SK-N-MC (cell line): Measurements from ENCODE around the gene ZCCHC10.

ENCODE experiments used
- DNase-seq: peaks from one replicate; pipeline ENCODE4 v3.0.0-alpha.2; 2011; ENCODE audit warnings: low read depth, low spot score
- H3K27ac ChIP-seq: fragments of 200-600 bp; sonication (generic); 2 replicates; pipeline ENCODE4 v1.5.1; 2016; ENCODE audit warnings: mixed run types
- H3K36me3 ChIP-seq: fragments of 200-600 bp; sonication (generic); 2 replicates; pipeline ENCODE4 v1.6.1; 2017; ENCODE audit warnings: antibody characterized with exemption, low read length, mixed read lengths; ENCODE audit not compliant: insufficient read depth
- H3K4me3 ChIP-seq: fragments of 200-600 bp; sonication (generic); 2 replicates; pipeline ENCODE4 v1.5.1; 2016
- H3K9ac ChIP-seq: fragments of 200-600 bp; sonication (generic); 2 replicates; pipeline ENCODE4 v1.8.0; 2017; ENCODE audit warnings: mixed run types, mixed read lengths; ENCODE audit not compliant: insufficient read length
- H3K9me3 ChIP-seq: fragments of 200-600 bp; sonication (generic); 2 replicates; pipeline ENCODE4 v1.6.1; 2017; ENCODE audit warnings: low read depth, mild to moderate bottlenecking, antibody characterized with exemption, low read length, moderate library complexity, mixed read lengths
- EZH2 ChIP-seq: fragments of 200-600 bp; sonication (generic); IDR thresholded peaks from one replicate; pipeline ENCODE4 v1.6.1; 2017; ENCODE audit warnings: antibody characterized with exemption
- FOXP2 ChIP-seq: optimal IDR thresholded peaks from 2 replicates; pipeline ENCODE3; 2011; ENCODE audit warnings: mild to moderate bottlenecking, moderate library complexity; ENCODE audit not compliant: insufficient read depth; ENCODE audit errors: extremely low read length, control extremely low read depth
- POLR2AphosphoS5 ChIP-seq: IDR thresholded peaks from 2 replicates; pipeline ENCODE4 v1.6.1; 2012; ENCODE audit warnings: mild to moderate bottlenecking, low read depth, low read length, borderline replicate concordance

Gene ZCCHC10

DNA sequence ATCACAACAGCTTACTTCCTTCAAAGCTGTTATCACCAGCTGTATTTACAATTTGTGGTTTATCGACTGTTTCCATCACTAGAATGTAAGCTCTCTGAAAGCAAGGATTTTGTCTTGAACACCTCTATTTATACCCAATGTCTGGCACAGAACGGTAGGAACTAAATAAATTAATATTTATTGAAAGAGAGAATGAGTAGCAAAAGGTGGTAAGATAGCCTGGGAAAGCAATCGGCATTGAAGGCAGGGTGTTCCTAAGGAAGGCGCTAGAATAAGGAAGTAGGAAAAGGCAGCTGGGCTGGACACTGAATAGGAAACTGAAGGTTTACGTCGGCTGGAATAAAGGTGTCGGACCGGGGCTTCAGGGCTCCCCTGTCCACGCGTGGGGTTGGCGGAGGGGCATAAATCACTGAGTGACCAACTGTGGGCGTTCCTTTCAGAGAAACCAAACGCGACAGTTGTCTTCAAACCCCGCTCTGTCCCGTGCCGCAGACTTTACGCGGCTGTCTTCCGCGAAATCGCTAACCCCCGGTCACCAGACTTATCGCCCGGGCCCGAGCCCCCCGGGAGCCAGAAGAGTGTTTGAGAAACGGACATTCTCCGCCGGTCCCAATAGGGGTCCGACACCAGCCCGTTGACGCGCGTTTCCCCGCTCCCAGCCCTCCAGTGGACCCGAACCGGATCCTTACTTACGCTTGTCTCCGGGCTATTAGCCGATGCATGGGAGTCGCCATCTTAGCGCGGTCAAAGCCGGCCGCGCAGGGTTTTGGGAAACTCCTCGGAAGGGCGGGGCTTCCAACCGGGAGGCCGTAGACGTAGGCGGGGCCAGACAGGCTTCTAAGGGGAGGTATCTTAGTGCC, at the start of gene ZCCHC10:
ZCCHC10 (minus strand) TSS at position 746 of the 860 bp plus-strand sequence; CDS start at position 734, 12 bp downstream.
- TF ChIP-seq FOXP2 (no peak), EZH2 (no peak), POLR2AphosphoS5 (peak; percentile 98)
- Histone ChIP-seq H3K36me3 (peaks cover 13% of the 10 kb centered on the region; the same call in 1 of the 2 replicates), H3K27ac (peak within 1 kb of the TSS; percentile 81), H3K4me3 (peak within 1 kb of the TSS; percentile 97), H3K9ac (peak within 1 kb of the TSS; percentile 97), H3K9me3 (no peaks in the 10 kb centered on the region)
- DNase-seq, result peak; percentile 76

DNA sequence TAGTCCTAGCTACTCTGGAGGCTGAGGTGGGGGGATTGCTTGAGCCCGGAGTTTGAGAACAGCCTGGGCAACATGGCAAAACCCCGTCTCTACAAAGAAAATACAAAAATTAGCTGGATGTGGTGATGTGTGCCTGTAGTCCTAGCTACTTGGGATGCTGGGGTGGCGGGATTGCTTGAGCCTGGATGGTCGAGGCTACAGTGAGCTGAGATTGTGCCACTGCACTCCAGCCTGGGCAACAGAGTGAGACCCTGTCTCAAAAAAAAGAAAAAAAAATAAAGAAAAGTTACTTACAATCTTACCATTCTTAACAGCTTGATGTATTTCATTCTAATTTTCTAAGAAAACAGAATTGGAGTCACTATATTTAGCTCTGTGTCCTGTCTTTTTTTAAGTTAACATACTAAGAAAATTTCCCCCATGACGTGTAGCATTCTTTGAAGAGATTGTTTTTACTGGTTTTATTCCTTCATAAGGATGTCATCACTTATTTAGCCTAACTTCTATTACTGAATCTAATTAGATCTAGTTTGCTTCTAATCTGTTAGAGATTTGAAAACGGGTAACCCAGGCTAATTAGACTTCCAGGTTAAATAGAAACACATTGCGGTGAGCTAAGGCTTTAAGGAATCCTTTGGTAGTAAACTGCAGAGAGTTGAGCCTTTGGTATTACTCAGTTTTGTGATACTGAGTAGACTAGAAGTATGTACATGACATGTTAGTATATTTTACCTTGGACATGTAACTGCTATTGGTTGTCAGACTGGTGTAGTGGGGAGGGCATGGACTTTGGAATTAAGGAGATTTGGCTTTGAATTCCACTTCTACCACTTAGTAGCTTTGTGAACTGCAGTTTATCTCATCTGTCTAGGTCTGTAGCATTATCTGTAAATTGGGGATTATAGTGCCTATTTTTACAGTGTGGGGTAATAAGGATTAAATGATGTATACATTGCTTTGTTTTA, 49.5 kb upstream of the ZCCHC10 start:
- Histone ChIP-seq H3K9me3 (no peaks in the 10 kb centered on the region), H3K4me3 (no peak overlapping the region), H3K36me3 (peaks cover 84% of the 10 kb centered on the region), H3K27ac (no peak overlapping the region), H3K9ac (no peak overlapping the region)
- DNase-seq, result no peak
- TF ChIP-seq POLR2AphosphoS5 (no peak), FOXP2 (no peak), EZH2 (no peak)

DNA sequence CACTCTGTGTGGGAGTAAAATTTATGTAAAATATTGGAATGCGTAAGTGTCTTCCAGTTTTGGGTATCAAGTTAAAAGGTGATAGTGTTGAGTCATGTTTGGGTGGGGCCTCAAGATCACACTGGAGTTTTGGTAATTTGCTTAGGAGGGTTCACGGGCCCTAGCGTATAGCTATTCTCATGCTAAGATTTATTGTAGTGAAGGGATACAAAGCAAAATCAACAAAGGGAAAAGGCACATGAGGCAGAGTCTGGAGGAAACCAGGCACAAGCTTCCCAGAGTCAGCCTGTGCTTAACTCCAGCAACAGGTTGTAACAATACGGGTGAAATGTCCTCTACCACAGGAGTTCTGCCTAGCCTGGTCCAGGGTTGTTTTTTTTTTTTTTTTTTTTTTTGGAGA, 45.7 kb upstream of the ZCCHC10 start:
- TF ChIP-seq FOXP2 (no peak), EZH2 (no peak), POLR2AphosphoS5 (no peak)
- Histone ChIP-seq H3K36me3 (peaks cover 95% of the 10 kb centered on the region), H3K9me3 (no peaks in the 10 kb centered on the region), H3K4me3 (no peak overlapping the region), H3K27ac (no peak overlapping the region), H3K9ac (no peak overlapping the region)
- no peak for DNase-seq

DNA sequence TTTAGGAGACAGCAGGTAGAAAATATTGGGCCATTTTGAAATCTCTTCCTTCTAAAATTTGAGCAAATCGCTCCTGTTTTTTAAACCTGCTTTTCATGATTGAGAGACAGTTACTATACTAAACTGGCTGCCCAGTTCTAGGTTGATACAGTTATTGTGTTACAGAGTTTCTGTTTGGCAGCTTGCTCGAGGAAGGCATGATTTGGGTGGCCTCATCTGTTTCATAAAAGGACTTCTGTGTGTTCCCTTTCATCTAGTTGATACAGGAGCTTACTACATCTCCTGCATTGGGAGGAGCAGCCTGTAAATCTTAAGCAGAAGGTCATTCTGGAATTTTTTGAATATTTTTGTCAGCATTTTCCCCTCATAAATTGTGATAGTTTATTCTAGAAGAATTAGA, 39.7 kb upstream of the ZCCHC10 start:
- Histone ChIP-seq H3K4me3 (no peak overlapping the region), H3K9ac (no peak overlapping the region), H3K36me3 (peaks cover 69% of the 10 kb centered on the region), H3K9me3 (no peaks in the 10 kb centered on the region), H3K27ac (no peak overlapping the region)
- DNase-seq, result no peak
- no peak for TF ChIP-seq FOXP2
- TF ChIP-seq POLR2AphosphoS5, result no peak
- no peak for TF ChIP-seq EZH2

DNA sequence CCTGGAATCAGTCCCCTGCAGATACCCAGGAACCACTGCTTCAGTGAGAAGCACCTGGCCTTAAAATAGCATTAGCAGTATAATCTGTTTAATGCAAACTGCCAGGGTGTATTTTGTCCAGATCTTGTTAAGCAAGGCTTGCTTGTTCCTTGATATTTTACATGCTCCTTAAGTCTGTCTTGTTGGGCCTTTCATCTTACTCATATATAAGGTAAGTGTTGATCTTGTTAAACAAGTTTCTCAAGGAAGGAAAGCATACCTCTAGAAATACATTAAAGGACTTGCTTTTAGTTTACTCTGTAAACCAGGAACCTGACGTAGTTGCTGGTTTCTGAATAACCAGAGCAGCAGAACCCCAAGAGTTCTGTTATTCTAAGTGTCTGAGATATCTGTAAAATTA, 39.1 kb upstream of the ZCCHC10 start:
- Histone ChIP-seq H3K4me3 (no peak overlapping the region), H3K36me3 (peaks cover 63% of the 10 kb centered on the region), H3K27ac (no peak overlapping the region), H3K9ac (no peak overlapping the region), H3K9me3 (no peaks in the 10 kb centered on the region)
- TF ChIP-seq EZH2 (no peak), FOXP2 (no peak), POLR2AphosphoS5 (no peak)
- no peak for DNase-seq

DNA sequence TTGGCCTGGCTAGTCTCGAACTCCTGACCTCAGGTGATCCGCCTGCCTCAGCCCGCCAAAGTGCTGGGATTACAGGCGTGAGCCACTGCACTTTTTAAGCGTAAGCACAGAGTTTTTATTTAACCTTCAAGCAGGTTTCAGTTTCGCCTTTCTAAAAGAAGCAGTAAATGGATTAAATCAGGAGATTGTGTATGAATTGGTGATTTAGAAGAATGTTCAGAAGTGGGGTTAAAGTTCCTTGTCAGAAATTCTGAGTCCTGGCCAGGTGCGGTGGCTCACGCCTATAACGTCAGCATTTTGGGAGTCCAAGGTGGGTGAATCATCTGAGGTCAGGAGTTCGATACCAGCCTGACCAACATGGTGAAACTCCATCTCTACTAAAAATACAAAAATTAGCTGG, 37.6 kb upstream of the ZCCHC10 start:
- no peak for TF ChIP-seq FOXP2
- TF ChIP-seq EZH2, result no peak
- no peak for TF ChIP-seq POLR2AphosphoS5
- no peak for DNase-seq
- peaks cover 48% of the 10 kb centered on the region for H3K36me3 ChIP-seq
- no peaks in the 10 kb centered on the region for H3K9me3 ChIP-seq
- no peak overlapping the region for H3K27ac ChIP-seq
- no peak overlapping the region for H3K9ac ChIP-seq
- no peak overlapping the region for H3K4me3 ChIP-seq

DNA sequence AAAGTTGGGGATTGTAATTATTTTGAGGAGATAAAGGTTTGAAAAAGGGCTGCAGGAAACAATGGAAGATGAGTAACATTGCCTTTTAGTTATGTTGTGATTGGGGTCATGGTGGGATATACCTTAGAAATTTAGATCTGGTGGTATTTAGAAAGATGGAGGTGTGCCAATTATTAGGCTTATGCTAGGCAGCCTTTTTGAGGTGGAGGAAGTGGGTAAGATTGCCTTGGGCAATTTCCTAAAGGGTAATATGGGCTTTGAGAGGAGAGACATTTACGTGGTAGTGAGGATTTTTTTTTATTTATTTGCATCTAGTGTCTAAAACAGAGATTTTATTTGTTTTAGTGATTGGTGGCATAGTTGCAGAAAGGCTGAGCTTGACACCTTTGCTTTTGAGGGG, 35.9 kb upstream of the ZCCHC10 start:
- peaks cover 31% of the 10 kb centered on the region for H3K36me3 ChIP-seq
- no peaks in the 10 kb centered on the region for H3K9me3 ChIP-seq
- no peak for TF ChIP-seq EZH2
- no peak for TF ChIP-seq POLR2AphosphoS5
- no peak for TF ChIP-seq FOXP2
- DNase-seq, result no peak
- H3K9ac ChIP-seq, result no peak overlapping the region
- no peak overlapping the region for H3K27ac ChIP-seq
- no peak overlapping the region for H3K4me3 ChIP-seq

DNA sequence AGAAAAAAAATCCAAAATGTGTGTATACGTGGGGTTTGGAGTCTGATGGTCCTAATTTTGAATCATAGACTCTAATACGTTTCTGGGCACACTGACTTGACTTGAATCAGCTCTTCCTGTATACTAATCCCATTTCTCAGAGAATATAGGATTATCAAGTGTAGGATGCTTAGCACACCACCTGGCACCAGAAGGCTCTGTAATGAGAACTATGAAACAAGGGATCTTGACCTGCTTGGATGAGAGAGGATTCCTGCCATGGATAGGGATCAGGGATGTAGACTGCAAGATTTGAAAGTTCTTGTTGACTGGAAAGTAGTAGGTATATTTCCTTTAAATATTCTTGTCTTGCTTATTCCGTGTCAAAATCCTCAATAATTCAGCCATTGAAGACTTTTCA, 33.3 kb upstream of the ZCCHC10 start:
- no peak for DNase-seq
- Histone ChIP-seq H3K9me3 (no peaks in the 10 kb centered on the region), H3K9ac (no peak overlapping the region), H3K27ac (no peak overlapping the region), H3K36me3 (peaks cover 4% of the 10 kb centered on the region), H3K4me3 (no peak overlapping the region)
- TF ChIP-seq FOXP2, result no peak
- no peak for TF ChIP-seq POLR2AphosphoS5
- TF ChIP-seq EZH2, result no peak
